ENCODE results near the gene METTL17.

GRCh38 chr14:21022686-21023085 lies 32.9 kb downstream of the METTL17 start:
- TF ChIP-seq CTCF (conservative IDR thresholded peaks at IDR 0.05 in 1 of 2, IDR thresholded peaks at IDR 0.05 in 1 of 2; ENCODE audit: low read depth in 1 of 2, low read length in 2 of 2) (no peak), EZH2 (IDR thresholded peaks at IDR 0.05; ENCODE audit: low read length, missing control alignments) (no peak)

All from fibroblast of lung (primary cell).